ENCODE results near the gene GRK1.
"Not testable (repeated sequence)": the region's sequence is repeated elsewhere in the genome, so short reads cannot be mapped to it uniquely, and the experiment has no call there.

The GRK1 gene

GRCh38 chr13:113742445-113743120, 75.6 kb downstream of the GRK1 start:
- DNase-seq (ENCODE audit: low read depth in 1 of 2, low spot score in 1 of 2) = no peak

DNA sequence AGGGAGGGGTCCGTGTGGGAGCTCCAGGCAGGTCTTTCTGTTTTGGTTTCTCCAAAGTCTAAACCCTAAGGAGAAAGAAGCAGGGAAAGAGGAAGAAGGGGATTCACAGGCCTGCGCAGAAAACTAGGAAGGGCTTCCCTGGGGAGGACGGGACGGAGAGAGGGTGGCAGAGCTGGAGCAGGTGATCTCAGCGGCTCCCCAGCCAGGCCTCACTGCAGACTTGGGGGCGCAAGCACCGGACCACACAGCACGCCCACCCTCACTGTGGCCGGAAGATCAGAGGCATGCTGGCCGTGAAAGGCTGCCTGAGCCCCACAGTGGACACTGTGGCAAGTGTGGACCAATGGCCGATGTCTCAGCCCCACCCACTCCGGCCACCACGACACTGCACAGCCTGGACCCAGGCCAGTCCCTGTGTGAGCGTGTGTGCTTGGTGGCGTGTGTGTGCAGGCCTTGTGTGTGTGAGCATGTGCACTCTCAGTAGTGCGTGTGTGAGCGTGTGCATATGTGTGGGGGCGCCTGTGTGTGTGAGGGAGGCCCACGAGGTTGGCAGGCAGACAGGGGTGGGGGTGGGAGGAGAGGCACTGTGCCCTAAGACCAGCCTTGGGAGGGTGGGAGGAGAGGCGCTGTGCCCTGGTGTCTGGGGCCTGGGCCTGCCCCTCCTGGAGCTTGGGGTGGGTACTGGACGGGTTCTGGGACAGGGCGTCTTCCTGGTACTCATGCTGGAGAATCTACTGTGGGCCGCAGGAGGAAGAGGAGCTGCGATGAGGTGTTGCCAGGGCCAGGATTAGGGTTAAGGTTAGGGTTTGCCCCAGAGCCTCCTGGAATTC, 76.6 kb downstream of the GRK1 start:
- no peak for DNase-seq (ENCODE audit: low read depth in 1 of 2, low spot score in 1 of 2)

DNA sequence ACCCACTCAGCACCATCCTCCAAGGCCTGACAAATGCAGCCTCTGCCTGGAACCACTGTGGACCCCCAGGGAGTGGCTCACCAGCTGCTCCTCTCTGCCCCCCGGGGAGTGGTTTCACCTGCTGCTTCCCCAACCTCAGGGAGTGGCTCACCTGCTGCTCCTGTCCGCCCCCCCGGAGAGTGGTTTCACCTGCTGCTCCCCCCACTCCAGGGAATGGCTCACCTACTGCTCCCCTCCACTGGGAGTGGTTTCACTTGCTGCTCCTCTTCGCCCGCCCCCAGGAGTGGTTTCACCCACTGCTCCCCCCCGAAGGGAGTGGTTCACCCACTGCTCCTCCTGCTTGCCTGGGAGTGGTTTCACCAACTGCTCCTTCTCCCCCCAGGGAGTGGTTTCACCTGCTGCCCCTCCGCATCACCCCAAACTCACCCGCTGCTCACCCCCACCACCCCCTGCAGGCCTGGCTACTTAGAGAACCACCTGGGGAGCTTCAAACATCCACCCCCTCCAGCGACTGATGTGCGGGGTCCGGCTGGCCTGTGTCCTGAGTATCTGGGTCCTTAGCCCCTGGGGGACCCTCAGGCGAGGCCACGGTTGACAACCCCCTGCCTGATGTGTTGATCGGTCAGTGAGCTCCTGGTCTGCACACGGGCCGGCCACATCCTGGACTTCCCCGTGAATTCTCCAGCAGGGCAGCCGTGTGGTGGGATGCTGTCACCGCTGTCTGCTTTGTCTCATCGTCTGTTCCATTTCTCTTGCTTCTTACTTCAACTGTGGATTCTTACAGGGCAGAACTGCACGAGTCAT, 77.4 kb downstream of the GRK1 start:
- no peak for DNase-seq (ENCODE audit: low read depth in 1 of 2, low spot score in 1 of 2)

GRCh38 chr13:113745059-113745458, 78.0 kb downstream of the GRK1 start:
- DNase-seq (ENCODE audit: low read depth in 1 of 2, low spot score in 1 of 2) = no peak

DNA sequence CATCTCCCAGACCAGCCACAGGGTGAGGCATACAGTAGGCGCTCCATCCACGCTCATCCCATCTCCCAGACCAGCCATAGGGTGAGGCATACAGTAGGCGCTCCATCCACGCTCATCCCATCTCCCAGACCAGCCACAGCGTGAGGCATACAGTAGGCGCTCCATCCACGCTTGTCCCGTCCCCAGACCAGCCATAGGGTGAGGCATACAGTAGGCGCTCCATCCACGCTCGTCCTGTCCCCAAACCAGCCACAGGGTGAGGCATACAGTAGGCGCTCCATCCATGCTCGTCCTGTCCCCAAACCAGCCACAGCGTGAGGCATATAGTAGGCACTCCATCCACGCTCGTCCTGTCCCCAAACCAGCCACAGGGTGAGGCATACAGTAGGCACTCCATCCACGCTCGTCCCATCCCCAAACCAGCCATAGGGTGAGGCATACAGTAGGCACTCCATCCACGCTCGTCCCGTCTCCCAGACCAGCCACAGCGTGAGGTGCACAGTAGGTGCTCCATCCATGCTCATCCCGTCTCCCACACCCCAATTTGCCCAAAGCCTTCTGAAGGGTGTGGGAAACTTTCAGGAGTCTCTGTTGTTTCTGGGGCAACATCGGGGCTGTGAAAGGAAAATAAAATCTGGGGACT, 78.6 kb downstream of the GRK1 start:
- not testable (repeated sequence) for DNase-seq (ENCODE audit: low read depth in 1 of 2, low spot score in 1 of 2)

DNA sequence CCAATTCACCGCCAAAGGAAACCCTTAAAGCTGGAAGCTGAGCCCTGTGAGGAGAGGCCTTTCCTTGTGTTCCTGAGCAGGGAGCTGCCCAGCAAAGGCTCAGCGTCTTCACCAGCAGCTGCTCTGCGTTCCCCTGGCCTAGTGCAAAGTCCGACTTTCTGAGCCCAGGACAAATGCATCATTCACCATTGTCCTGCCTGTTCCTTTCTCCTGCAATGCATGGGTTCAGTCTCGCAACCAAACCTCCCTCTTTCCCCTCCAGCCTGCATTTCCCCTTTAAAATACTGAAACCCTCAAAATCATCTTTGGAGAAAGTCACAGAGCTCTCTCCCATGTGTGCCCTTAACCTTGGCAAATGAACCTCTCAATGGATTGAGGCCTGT, 79.1 kb downstream of the GRK1 start:
- no peak for DNase-seq (ENCODE audit: low read depth in 1 of 2, low spot score in 1 of 2)

DNA sequence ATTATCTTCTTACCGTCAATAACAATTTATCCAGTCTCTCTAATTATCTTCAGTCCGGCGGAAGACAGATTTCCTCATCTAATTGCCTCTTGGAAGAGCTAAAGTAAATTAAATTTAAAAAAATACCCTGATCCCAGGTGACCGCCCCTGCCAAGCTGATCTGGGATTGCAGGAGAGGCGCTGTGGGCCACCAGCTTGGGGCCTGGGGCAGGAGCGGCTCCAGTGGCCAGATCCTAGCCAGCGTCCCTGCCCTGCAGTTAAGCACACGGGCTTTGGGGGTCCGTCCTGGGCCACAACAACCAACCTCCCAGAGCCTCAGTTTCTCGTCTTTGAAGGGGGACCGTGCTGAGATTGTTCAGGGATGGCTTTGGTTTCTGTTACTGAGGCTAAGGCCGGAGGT, 79.7 kb downstream of the GRK1 start:
- no peak for DNase-seq (ENCODE audit: low read depth in 1 of 2, low spot score in 1 of 2)

DNA sequence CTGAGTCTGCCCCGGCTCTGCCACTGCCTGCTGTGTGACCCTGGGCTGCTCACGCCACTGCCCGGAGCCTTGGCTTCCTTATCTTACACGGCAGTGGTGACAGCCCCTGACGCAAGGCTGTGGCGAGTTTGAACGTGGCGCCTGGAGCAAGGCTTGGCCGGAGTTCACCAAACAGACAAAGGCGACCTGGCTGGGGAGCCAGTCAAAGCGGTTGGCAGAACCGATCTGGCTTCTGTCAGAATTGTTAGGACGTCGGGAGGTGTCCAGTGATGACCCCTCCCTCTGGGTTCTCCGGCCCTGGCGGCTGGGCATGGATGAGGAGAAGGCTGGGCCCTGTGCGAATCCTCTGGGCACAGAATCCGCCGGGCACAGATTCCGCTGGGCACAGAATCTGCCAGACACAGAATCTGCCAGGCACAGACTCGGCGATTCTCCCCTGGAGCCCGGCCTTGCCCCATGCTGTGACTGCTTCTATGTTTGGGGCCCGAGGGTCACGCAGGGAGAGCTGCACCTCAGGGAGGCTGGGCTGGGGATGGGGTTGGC, 80.3 kb downstream of the GRK1 start:
- DNase-seq (ENCODE audit: low read depth in 1 of 2, low spot score in 1 of 2) = no peak

DNA sequence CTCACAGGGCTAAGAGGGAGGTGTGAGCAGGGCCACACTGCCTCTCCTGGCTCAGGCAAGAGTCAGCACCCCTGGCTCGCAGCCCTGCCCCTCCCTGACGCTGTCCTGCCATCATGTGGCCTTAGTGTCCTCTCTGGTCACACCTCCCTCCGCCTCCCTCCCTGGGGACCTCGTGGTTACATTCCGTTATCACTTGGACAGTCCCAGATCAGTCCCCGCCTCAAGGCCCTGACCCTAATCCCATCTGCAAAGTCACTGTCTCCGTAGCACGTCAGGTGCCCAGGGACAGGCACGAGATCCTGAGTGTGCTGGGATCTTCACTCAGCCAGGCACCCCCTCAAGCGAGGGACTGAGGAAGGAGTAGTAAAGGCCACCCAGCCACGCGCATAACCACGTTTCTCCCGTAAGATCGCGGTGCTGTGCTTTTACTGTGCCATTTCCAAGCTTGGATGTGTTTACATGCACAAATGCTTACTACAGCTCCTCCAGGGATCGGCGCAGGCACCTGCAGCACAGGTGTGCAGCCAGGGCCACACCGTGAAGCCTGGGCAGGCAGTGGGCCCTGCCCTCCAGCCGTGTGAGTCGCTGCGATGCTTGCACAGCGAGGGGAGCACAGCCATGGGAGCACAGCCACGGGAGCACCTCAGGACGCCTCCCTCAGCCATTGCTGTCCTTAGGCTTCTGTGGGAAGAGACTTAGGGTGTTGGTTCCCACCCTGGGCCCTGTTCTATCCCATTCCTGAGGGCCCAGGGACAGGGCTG, 81.3 kb downstream of the GRK1 start:
- no peak for DNase-seq (ENCODE audit: low read depth in 1 of 2, low spot score in 1 of 2)

DNA sequence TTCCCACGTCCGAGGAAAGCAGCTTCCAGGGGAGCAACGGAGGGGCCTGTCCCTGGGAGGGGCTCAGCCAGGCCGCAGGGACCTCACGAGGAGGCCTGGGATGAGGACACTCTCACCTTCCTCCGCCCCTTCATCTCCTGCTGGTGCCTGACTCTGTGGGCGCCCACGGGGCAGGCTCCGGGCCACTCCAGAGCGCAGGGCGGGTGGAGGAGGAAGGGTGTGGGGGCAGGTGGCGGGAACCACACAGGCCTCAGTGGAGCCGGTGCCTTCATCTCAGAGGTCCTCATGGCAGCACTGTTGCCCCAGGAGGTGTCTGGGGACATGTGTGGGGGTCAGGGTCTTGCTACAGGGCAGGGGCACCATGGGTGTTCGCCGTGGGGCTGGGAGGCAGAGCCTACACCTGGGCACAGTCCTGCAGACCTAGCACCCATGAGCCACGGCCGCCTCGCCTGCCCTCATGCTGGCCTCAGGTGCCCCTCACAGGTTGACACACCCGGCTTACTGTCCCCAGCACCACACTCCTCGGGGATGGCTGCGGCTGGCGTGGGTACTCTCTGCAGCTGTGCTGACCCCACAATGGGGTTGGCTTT, 81.9 kb downstream of the GRK1 start:
- DNase-seq (ENCODE audit: low read depth in 1 of 2, low spot score in 1 of 2) = no peak

GRCh38 chr13:113749507-113749906, 82.5 kb downstream of the GRK1 start:
- DNase-seq (ENCODE audit: low read depth in 1 of 2, low spot score in 1 of 2) = no peak

DNA sequence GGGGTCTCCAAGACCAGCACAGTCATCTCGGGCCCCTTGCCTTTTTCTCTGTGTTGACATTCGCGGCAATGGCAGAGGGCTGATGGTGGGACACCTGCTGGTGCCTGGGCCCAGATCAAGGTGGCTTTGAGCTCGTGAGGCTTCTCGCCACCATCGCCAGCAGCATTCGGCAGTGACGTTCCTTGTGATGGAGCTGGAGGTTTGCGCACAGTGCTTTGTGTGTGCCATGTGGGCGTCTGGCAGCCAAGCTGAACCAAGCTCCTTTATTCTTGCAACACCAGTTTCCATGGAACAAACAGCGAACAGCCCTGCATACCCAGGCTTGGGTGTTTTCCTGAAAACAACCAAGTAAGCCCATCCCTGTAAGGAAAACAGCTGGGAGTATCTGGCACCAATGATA, 82.9 kb downstream of the GRK1 start:
- DNase-seq (ENCODE audit: low read depth in 1 of 2, low spot score in 1 of 2) = no peak

DNA sequence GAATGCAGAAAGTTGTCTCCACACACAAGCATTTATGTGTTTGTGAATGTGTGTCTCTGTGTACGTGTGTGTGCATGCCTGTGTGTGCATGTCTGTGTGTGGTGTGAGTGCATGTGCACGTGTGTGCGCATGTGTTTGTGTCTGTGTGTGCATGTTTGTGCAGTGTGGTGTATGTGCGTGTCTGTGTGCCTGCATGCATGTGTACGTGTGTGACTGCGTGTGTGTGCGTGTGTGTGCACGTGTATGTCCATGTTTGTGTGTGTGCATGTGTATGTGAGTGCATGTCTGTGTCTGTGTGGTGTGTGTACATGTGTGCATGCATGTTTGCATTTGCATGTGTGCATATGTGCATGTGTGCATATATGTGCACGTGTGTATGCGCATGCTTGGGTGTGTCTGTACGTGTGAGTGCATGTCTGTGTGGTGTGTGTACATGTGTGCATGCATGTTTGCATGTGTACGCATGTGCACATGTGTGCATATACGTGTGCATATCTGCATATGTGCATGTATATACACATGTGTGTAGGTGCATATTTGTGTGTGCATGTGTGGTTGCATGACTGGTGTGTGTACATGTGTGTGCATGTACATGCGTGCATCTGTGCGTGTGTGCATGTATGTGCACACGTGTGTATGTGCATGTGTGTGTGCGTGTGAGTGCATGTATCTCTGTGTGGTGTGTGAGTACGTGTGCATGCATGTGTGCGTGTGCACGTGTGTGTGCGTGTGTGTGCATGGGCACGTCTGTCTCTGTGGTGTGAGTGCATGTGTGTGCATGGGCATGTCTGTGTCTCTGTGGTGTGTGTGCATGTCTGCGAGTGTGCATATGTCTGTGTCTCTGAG, 83.8 kb downstream of the GRK1 start:
- DNase-seq (ENCODE audit: low read depth in 1 of 2, low spot score in 1 of 2) = no peak

- no peak for DNase-seq (ENCODE audit: low read depth in 1 of 2, low spot score in 1 of 2)
These were observed 84.5 kb downstream of the GRK1 start for GRCh38 chr13:113751491-113751890.

- not testable (repeated sequence) for DNase-seq (ENCODE audit: low read depth in 1 of 2, low spot score in 1 of 2)
These were observed 85.4 kb downstream of the GRK1 start for GRCh38 chr13:113752211-113752986.

GRCh38 chr13:113753171-113753570, 86.2 kb downstream of the GRK1 start:
- no peak for DNase-seq (ENCODE audit: low read depth in 1 of 2, low spot score in 1 of 2)

GRCh38 chr13:113754242-113754641, 87.2 kb downstream of the GRK1 start:
- DNase-seq (ENCODE audit: low read depth in 1 of 2, low spot score in 1 of 2) = no peak

GRCh38 chr13:113754691-113755090, 87.7 kb downstream of the GRK1 start:
- DNase-seq (ENCODE audit: low read depth in 1 of 2, low spot score in 1 of 2) = no peak

Measured in activated CD4-positive, alpha-beta T cell treated with anti-CD3 and anti-CD28 coated beads, Interleukin-2, amount 50 U/mL, for 24 hours (primary cell).